ENCODE results near the gene TAS2R14. TPM values are rescaled to one million over a fixed set of nuclear protein-coding genes. Genes with fewer than 3 reads are reported as not detected.

Gene TAS2R14
- total and polyA plus RNA-seq, 2 donors from 2014 or later, result 0.75 to 3.9 TPM

GRCh38 chr12:10909462-10909861 is 29.6 kb downstream of the TAS2R14 start, which contains the start of gene TAS2R13:
TAS2R13 (minus strand) TSS chr12:10909562; CDS start chr12:10909298, 264 bp downstream.
- no peak for TF ChIP-seq CTCF (IDR thresholded peaks at IDR 0.05; ENCODE audit: borderline replicate concordance, extremely low read depth, insufficient read depth)
- no peak for FAIRE-seq
- H3K4me3 ChIP-seq (ENCODE audit: low read length in 3 of 3), result no peak within 1 kb of the TSS

DNA sequence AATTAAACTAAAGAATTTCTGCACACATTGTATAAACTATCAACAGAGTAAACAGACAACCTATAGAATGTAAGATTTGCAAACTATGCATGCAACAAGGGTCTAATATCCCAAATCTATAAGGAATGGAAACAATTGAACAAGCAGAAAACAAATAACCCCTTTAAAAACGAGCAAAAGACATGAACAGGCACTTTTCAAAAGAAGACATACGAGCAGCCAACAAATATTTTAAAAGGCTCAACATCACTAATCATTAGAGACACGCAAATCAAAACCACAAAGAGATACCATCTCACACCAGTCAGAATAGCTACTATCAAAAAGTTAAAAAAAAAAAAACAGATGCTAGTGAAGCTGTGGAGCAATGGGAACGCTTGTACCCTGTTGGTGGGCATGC is 34.4 kb downstream of the TAS2R14 start:
- FAIRE-seq, result no peak
- intact Hi-C loops (cut with DNase I), result no loop called here
- no peak for DNase-seq
- Histone ChIP-seq H3K27me3 (ENCODE audit: control insufficient read depth, insufficient read depth, low read length) (no peaks in the 10 kb centered on the region), H3K9ac (ENCODE audit: low read length in 3 of 3) (no peak overlapping the region), H3K4me3 (ENCODE audit: low read length in 3 of 3) (no peak overlapping the region), H3K4me1 (ENCODE audit: control insufficient read depth in 2 of 3, insufficient read depth in 2 of 3, low read depth in 1 of 3, low read length in 3 of 3) (no peaks in the 10 kb centered on the region), H3K27ac (ENCODE audit: low read depth in 2 of 2, low read length in 2 of 2) (no peak overlapping the region), H3K36me3 (ENCODE audit: control insufficient read depth in 2 of 3, insufficient read depth in 3 of 3, low read length in 3 of 3) (no peaks in the 10 kb centered on the region), H3K9me3 (ENCODE audit: control insufficient read depth in 2 of 3, insufficient read depth in 1 of 3, low read length in 3 of 3) (peaks cover 0 to 12% (median 0%) of the 10 kb centered on the region in 3 donors)
- no peak for TF ChIP-seq CTCF (IDR thresholded peaks at IDR 0.05; ENCODE audit: borderline replicate concordance, extremely low read depth, insufficient read depth)

More at GRCh38 chr12:10909462-10909861, 29.6 kb downstream of the TAS2R14 start, which contains the start of gene TAS2R13:
- H3K9me3 ChIP-seq (ENCODE audit: control insufficient read depth in 2 of 3, insufficient read depth in 1 of 3, low read length in 3 of 3), result peaks cover 0 to 10% (median 0%) of the 10 kb centered on the region in 3 donors
- no peak for DNase-seq
- intact Hi-C loops (cut with DNase I), result no loop called here
- H3K4me1 ChIP-seq (ENCODE audit: control insufficient read depth in 2 of 3, insufficient read depth in 2 of 3, low read depth in 1 of 3, low read length in 3 of 3), result no peaks in the 10 kb centered on the region
- H3K27ac ChIP-seq (ENCODE audit: low read depth in 2 of 2, low read length in 2 of 2), result no peak within 1 kb of the TSS
- no peaks in the 10 kb centered on the region for H3K36me3 ChIP-seq (ENCODE audit: control insufficient read depth in 2 of 3, insufficient read depth in 3 of 3, low read length in 3 of 3)
- no peak within 1 kb of the TSS for H3K9ac ChIP-seq (ENCODE audit: low read length in 3 of 3)
- H3K27me3 ChIP-seq (ENCODE audit: control insufficient read depth, insufficient read depth, low read length), result no peaks in the 10 kb centered on the region

- Histone ChIP-seq H3K9me3 (ENCODE audit: control insufficient read depth in 2 of 3, insufficient read depth in 1 of 3, low read length in 3 of 3) (peaks cover 0 to 12% (median 0%) of the 10 kb centered on the region in 3 donors), H3K4me3 (ENCODE audit: low read length in 3 of 3) (no peak overlapping the region), H3K36me3 (ENCODE audit: control insufficient read depth in 2 of 3, insufficient read depth in 3 of 3, low read length in 3 of 3) (no peaks in the 10 kb centered on the region), H3K27me3 (ENCODE audit: control insufficient read depth, insufficient read depth, low read length) (no peaks in the 10 kb centered on the region), H3K4me1 (ENCODE audit: control insufficient read depth in 2 of 3, insufficient read depth in 2 of 3, low read depth in 1 of 3, low read length in 3 of 3) (no peaks in the 10 kb centered on the region), H3K27ac (ENCODE audit: low read depth in 2 of 2, low read length in 2 of 2) (no peak overlapping the region), H3K9ac (ENCODE audit: low read length in 3 of 3) (no peak overlapping the region)
- FAIRE-seq (no peak), DNase-seq (no peak)
- intact Hi-C loops (cut with DNase I), result no loop called here
- TF ChIP-seq CTCF (IDR thresholded peaks at IDR 0.05; ENCODE audit: borderline replicate concordance, extremely low read depth, insufficient read depth), result no peak
Observed at GRCh38 chr12:10901427-10901826, 37.6 kb downstream of the TAS2R14 start.

DNA sequence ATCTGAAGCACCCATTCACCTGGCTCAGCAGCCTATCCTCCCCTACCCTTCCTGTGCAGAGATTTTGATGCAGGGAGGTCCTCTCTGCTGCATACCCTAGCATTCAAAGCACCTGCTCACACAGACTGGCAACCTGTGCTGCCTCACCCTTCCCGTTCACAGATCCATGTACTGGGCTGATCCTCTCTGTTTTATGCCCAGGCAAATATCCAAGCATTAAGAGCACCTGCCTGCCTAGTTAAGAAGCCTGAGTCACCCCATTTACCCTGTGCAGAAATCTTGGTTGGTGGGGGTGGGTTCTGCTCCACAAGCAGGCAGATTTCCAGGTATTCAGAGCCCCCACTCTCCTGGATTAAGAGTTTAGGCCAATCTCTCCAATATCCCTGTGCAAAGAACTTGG is 38.1 kb downstream of the TAS2R14 start:
- Histone ChIP-seq H3K4me3 (ENCODE audit: low read length in 3 of 3) (no peak overlapping the region), H3K36me3 (ENCODE audit: control insufficient read depth in 2 of 3, insufficient read depth in 3 of 3, low read length in 3 of 3) (no peaks in the 10 kb centered on the region), H3K9ac (ENCODE audit: low read length in 3 of 3) (no peak overlapping the region), H3K9me3 (ENCODE audit: control insufficient read depth in 2 of 3, insufficient read depth in 1 of 3, low read length in 3 of 3) (peaks cover 0 to 12% (median 0%) of the 10 kb centered on the region in 3 donors), H3K27me3 (ENCODE audit: control insufficient read depth, insufficient read depth, low read length) (no peaks in the 10 kb centered on the region), H3K27ac (ENCODE audit: low read depth in 2 of 2, low read length in 2 of 2) (no peak overlapping the region), H3K4me1 (ENCODE audit: control insufficient read depth in 2 of 3, insufficient read depth in 2 of 3, low read depth in 1 of 3, low read length in 3 of 3) (no peaks in the 10 kb centered on the region)
- DNase-seq (no peak), FAIRE-seq (no peak)
- intact Hi-C loops (cut with DNase I), result no loop called here
- no peak for TF ChIP-seq CTCF (IDR thresholded peaks at IDR 0.05; ENCODE audit: borderline replicate concordance, extremely low read depth, insufficient read depth)
